Caki2 (cell line): ENCODE data around the gene CACNA1I. TPM values are rescaled to one million over a fixed set of nuclear protein-coding genes. Genes with fewer than 3 reads are reported as not detected.
A peak's percentile ranks its signal among the peaks of the same experiment; 100 is the strongest.

Experiments used
- DNase-seq: peaks from one replicate; pipeline ENCODE4 v3.0.0-alpha.2; 2015; ENCODE audit warnings: low read depth
- in situ Hi-C: cut with HindIII; loops from 2 replicates; pipeline ENCODE4 v1.10.0; 2016; ENCODE audit warnings: low sequenced_read_pairs, low pct_unique_long_range_greater_than_20kb, mixed read lengths
- total RNA-seq: library from RNA; depleted of rRNA; stranded (reverse); fragments of >200 nt; shearing (Covaris generic); gene quantifications from 2 replicates; pipeline ENCODE4 v1.2.3, GENCODE V29; 2014; ENCODE audit warnings: low replicate concordance

The CACNA1I gene
- total RNA-seq, 1 experiment from 2014 or later: not detected

- in situ Hi-C loops: no loop called here
- no peak for DNase-seq
These were observed 60.2 kb downstream of the CACNA1I start for GRCh38 chr22:39630721-39631120.

GRCh38 chr22:39631381-39632286 is 61.1 kb downstream of the CACNA1I start:
- DNase-seq: no peak
- in situ Hi-C loops: no loop called here

- in situ Hi-C loops: no loop called here
- peak; percentile 85 for DNase-seq
These were observed 64.2 kb downstream of the CACNA1I start for GRCh38 chr22:39634530-39635405.

GRCh38 chr22:39635719-39636118 is 65.2 kb downstream of the CACNA1I start:
- in situ Hi-C loops: no loop called here
- no peak for DNase-seq

DNA sequence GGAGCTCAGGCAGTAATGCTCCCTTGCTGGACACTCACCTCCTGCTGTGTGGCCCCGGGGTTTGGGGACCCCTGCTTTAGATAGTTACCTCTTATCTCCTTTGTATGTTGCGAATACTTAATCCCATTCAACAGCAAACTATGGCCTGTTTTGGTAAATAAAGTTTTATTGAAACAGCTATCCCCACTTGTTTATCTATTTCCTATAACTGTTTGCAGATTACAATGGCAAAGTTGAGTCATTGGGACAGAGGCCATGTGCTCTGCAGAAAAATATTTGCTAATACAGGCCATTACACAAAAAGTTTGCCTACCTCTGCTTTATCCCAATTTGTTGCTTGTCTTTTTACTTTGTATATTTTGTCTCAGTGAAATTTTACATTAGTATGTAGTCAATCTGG is 68.4 kb downstream of the CACNA1I start:
- no peak for DNase-seq
- in situ Hi-C loops: no loop called here

- in situ Hi-C loops: no loop called here
- DNase-seq: no peak
These were observed 71.2 kb downstream of the CACNA1I start for GRCh38 chr22:39641660-39642310.

GRCh38 chr22:39643311-39644083 is 72.9 kb downstream of the CACNA1I start:
- no peak for DNase-seq
- in situ Hi-C loops: no loop called here

GRCh38 chr22:39645532-39645931 is 75.0 kb downstream of the CACNA1I start:
- no peak for DNase-seq
- in situ Hi-C loops: no loop called here

DNA sequence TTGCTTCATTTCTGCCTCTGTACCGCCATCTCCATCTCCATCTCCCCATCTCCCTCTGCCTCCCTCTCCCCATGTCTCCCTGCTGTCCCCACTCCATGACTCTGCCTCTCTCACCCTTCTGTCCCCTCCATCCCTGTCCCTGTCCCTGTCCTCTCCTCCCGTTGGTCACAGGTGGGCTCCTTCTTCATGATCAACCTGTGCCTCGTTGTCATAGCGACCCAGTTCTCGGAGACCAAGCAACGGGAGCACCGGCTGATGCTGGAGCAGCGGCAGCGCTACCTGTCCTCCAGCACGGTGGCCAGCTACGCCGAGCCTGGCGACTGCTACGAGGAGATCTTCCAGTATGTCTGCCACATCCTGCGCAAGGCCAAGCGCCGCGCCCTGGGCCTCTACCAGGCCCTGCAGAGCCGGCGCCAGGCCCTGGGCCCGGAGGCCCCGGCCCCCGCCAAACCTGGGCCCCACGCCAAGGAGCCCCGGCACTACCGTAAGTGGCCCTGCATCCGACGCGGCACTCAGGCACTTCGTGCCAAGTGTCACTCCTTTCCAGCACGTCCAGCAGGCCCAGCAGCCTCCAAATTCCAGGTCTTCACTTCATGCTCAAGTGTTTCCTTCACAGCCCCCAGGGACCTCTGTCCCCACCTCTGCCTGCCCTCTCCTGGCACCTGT is 76.0 kb downstream of the CACNA1I start:
- no peak for DNase-seq
- in situ Hi-C loops: no loop called here

DNA sequence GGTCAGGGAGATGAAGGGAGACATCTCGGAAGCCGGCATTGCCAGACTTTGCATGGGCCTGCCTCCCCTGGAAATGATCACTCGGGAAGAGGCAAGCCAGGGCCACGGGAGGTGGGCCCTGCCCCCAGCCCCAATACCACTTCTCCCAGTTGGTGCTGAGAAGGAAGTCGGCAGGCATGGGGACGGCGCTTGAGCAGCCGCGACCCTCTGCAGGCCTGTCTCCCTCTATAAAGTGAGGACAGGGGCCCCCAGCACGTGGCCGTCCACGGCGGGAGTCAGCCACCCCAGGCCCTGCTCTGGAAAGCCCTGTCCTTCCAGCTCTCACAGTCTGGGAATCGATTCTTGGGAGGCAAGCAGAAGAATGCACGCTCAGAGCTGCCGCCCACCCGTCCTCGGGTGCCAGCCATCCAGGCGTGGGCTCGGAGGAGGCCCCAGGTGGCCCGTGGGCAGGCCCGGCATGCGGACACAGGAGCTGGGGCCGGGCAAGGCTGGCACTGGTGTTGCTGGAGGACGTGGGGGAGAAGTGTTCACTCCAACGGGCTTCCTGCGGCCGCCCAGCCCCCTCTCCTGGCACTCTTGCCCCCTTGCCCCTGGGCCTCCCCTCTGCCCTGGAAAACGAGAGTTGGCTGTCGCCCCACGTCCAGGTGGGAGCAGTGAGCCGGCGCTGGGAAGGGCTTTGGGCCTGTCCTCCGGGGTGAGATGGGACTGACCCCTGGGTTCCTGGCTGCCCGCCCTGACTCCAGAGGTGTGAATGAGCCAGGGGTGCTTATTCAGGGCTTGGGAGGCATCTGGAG is 77.5 kb downstream of the CACNA1I start:
- in situ Hi-C loops: no loop called here

DNA sequence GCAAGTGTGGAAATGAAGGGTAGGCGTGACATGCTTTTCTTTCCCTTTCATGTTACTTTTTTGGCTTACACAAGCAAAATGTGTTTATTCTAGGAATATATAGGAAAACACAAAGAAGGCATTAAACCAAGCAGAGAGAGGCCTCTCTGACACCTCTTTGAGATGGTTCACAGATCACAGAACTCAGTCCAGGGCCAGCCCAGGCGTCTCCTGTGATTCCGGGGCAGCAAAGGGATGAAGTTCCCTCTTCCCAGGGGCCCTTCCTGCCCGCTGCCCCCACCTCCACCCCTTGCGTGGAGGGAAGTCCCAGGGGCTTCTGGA is 78.0 kb downstream of the CACNA1I start:
- no peak for DNase-seq
- in situ Hi-C loops: no loop called here

More for the DNA sequence above, 77.5 kb downstream of the CACNA1I start:
- no peak for DNase-seq

- in situ Hi-C loops: no loop called here
- no peak for DNase-seq
These were observed 79.0 kb downstream of the CACNA1I start for GRCh38 chr22:39649500-39650089.

DNA sequence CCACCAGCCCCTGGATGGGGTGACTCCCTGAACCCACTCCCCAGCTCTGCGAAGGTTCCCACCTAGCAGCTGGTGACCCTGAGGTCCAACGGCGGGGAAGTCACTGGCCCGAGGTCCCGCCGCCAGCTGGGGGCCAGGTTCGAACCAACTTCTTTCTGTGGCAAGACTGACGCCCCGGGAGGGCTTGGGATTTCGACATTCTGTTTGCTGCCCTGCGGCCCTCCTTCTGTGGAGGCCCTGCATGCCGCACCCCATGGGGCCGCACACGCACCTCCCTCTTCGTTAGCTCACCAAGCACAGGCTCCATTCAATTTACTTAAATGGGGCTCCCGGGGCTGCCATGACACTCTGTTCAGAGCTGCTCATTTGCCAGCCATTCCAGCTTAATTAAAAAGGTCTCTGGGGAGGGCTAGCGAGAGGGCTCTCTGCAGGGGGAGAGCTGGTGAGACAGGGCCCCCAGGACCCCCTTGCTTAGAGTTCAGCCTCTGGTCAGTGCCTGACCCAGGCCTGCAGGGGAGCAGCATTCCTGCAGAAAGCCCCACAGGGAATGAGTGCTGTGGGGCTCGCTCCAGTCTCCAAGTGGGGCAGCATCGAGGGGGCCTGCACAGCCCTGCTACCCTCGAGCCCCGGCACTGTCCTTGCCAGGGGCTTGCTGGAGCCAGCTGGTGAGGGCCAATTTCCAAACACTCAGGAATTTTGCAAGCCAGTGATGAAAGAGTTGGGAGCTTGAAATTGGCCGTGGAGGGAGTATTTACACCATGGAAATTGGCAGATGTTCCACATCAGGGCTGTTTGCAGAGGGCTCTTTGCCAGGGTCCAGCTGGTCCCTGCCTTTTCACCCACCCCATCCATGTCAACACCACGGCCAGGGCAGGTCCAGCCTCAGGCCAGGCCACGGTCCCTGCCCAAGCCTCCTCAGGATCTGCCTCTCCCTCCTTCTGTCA is 80.8 kb downstream of the CACNA1I start:
- in situ Hi-C loops: no loop called here
- DNase-seq: no peak

DNA sequence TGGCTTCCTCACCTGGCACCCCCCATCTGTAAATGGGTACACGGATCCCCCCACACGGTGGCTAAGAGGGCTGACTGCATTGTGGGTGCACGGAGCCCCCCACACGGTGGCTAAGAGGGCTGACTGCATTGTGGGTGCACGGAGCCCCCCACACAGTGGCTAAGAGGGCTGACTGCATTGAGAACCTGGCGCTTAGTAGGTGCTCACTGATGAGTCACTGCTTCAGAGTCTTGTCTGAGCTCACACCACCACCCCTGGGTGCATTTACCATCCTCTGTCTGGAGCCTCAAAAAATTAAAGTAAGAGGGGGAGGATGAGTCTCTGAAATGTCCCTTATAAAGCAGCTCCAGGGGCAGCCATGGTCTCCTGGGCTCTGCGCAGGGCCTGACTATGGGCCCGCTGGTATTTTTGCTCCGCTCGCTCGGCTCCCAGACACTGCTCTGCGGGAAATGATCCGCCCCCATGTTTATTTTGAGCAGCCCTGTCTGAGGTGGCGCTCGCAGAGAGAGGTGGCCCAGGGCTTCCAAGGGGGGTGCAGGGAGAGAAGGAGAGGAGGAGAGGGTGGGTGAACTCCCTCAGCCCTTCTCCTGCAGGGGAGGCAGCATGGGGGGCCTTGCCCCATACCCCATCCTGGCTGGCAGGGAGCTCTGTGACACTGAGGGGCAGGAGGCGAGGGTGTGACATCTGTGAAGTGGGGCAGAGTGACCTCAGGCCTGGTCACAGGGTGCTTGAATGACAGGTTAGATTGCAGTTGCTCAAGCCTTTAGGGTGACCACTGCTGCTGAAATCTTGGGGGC is 82.6 kb downstream of the CACNA1I start:
- in situ Hi-C loops: no loop called here
- DNase-seq: no peak

DNA sequence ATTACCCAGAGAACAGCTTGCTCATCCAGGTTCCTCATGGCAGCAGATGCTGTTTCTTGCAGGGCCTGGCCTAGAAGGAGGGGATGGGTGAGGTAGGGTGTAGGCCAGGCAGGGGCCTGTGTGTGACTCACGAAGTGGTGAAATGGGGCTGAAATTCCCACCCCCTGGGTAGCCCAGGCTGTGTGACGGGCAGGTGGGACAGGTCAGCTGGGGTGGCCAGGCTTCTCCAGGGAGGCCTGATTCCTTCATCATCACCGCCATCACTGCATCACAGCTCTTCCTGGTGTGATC is 83.2 kb downstream of the CACNA1I start:
- in situ Hi-C loops: no loop called here
- no peak for DNase-seq
